Measurements from ENCODE around the gene APBB1.
A peak's percentile ranks its signal among the peaks of the same experiment; 100 is the strongest.

Gene APBB1

DNA sequence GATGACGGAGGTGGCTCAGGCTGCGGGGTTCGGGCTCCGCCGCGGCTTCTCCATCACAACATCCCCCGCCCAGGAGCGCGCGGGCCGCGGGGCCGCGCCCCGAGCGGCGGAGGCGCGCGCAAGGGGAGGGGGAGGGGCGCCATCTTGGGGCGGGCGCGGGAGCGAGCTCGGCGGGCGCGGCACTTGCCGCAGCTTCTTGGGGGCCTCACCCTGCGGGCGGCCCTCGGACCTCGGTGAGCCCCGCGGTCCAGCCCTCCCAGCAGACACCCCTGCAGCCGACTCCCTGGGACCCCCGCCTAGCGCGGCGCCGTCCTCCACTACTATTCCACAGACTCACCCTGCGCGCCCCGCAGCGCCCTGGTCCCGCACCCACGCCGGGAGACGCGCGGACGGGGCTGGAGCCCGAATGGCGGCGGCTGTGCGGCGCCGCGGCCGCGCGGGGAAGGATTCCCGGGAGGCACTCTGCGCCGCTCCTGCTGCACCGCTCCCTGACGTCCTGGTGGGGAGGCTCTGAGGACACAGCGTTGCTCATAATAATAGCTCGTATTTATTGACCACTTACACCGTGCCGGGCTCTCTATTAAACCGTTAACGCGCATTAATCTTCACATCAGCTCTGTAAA is at the start of gene APBB1:
APBB1 (minus strand) TSS at position 86 of the 623 bp plus-strand sequence. CDS start 7,747 bp downstream, outside the sequence.
- DNase-seq (ENCODE audit: low spot score), result peak; percentile 80

DNA sequence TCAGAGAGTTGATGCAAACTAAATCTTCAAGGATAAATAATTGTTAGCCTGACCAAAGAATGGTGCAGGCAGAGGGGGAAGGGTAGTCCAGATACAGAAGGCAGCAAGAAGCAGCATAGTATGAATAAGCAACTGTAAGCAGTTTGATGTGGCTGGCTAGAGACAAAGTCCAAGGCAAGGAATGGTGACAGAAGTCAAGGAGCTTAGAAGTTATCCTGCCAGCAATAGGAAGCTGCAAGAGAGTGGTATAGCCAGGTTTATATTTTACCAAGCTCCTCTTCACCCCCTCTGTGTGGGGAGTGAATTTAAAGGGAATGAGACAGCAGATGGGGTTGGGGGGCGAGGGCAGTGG is 40.2 kb upstream of the APBB1 start:
- DNase-seq (ENCODE audit: low spot score), result no peak

DNA sequence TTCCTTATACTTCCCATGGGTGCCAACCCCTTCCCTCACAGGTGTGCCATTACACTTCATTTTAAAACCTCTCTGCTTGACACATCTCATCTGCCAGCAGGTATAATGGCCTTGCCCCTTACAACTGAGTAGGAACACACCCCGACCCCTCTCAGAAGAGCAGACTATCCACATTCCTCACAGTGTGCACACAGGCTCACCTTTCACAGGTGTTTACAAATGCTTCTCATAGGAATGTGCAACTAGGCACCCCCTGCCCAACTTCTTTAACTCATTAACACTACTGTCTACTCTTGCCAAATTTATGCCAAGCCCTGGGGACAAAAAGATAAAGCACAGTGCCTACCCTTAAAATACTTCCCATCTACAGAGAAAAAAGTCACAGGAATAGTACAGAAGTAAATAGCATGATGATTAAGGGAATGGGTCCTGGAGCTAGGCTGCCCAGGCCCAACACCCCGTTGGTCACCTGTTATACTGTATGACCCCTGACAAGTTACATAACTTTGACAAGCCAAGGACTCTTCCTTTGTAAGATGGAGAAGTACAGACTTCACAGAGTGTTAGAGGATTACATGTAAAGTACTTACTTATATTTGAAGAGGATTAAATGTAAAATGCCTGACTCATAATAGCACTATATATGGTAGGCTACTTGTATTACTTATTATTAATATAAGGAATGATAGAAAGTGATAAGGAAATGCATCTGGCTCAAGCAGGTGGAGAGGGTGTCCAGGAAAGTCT is 39.6 kb upstream of the APBB1 start:
- no peak for DNase-seq (ENCODE audit: low spot score)

DNA sequence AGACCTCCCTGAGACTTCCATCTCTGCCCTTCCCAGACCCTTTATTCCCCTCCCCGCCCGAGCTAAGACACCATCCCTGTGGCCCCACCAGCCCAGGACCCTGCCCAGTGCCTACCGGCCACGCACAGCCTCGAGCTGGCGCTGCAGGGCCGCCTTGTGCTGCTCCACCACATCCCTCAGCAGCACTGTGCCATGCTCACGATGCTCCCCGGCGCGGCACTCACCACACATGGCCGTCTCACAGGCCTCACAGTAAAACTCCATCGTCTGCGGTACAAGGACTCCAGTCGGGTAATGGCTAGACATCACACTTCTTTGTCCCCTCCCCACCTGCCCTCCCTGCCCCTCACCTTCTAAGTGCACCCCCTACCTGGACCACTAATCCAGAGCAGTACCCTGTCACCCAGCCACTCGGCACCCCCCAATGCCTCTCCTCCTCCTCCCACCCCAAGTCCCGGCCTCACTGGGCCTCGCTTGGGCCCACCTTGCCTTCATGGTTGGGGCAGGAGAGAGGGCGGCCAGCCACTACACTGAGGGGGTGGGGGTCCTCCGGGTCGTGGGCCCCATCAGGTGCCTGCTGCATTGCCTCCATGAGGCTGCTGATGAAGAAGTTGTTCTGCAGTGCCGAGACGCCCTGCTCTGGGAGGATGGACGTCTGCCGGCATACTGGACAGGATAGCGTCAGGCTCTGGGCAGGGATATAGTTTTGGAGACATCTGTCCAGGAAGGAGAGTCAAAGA is 38.9 kb upstream of the APBB1 start:
- no peak for DNase-seq (ENCODE audit: low spot score)

DNA sequence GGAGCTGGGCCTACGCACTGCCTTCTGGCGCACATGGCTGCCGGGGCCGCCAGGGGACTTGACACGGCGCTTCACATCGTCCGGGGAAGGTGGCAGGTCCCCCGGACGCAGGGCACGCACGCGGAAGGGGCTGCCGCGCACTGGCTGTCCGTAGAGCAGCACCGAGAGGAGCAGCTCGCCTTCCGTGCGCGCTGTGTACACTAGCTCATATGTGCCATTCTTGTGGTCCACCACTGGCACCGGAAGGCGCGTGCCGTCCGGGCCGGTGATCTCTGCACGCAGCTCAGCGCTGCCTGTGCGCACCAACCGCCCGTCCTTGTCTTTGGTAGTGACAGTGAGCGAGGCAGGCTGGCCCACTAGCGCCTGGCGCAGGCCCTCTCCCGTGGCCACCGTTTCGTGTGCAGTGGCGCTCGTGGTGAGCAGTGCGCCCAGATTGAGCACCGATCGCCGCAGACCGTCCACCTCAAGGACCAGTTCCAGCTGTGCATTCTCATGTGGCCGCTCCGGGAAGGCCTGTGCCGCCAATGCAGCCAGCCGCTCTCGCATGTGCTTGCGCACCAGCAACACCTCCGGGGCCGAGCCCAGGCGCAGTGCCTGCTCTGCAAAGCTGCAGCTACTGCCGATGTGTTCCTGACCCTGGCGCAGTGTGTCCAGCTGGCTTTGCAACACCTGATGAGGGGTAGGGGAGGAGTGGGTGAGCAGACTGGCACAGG is 37.6 kb upstream of the APBB1 start:
- DNase-seq (ENCODE audit: low spot score), result no peak

DNA sequence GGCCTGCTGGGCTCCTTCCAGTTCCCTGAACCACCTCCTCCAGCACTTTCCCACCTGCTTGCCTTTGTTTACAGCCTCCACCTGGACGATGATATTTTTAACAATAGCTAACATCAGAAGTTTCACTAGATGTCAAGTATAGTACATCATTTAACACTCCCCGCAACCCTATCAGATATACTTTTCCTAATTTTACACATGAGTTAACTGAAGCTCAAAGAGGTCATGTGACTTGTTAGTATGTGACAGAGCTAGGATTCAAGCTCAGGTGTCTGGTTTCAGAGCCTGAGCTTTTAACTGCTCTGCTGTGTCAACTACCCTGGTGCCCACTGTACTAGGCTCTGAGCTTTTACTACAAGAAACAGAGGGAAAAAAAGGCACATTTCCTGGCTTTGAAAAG is 36.2 kb upstream of the APBB1 start:
- no peak for DNase-seq (ENCODE audit: low spot score)

DNA sequence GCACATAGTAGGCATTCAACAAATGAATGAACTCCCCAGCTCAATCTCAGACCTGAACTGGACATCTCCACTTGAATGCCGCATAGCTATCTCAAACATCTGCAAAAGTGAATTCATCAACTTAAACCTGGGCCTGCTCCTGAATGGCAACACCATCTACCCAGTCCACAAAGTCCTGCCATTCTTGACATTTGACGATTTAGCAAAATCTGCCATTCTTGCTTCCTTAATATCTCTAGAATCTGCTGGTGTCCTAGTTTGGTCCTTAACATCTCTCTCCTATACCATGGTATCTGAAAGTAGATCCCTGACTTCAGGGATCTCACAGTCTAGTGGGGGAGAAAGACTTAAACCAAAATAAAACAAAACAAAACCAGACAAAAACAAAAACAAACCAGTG is 34.3 kb upstream of the APBB1 start:
- no peak for DNase-seq (ENCODE audit: low spot score)

DNA sequence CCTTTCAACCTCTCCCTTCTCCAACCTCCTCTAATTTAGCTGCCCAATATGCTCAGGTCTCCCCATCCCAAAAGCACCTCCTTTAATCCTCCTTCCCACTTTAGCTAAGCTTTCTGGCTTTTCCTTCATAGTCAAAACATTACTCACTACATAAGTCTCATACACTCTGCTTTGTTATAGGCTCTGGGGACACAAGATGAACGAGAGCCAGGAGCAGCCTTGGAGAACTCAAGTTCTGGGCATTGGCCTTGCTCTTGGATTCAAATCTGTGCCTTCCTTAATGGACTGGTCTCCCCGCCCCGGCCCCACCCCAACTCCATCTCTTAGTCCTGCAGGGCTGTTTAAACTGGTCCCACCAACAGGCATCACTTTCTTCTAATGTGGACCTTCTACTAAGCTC is 33.3 kb upstream of the APBB1 start:
- DNase-seq (ENCODE audit: low spot score), result peak; percentile 41

DNA sequence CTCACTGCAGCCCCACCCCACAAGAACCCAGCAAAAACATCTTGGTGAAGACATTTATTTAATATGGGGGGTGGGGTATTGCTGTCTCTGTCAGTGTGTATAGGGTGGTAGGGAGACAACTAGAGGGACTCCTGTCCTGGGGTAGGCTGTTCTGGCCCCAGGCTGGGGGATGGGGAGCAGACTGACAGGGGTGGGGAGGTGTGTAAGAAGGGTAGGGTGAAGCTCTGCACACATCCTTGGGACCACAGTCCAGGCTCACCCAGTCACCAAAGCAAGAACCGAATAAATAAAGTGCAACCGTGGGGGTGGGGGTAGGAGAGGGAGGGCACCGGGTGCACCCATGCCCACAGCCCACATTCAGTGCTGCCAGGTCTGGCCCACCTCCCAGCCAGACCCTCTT is 29.7 kb upstream of the APBB1 start:
- no peak for DNase-seq (ENCODE audit: low spot score)

DNA sequence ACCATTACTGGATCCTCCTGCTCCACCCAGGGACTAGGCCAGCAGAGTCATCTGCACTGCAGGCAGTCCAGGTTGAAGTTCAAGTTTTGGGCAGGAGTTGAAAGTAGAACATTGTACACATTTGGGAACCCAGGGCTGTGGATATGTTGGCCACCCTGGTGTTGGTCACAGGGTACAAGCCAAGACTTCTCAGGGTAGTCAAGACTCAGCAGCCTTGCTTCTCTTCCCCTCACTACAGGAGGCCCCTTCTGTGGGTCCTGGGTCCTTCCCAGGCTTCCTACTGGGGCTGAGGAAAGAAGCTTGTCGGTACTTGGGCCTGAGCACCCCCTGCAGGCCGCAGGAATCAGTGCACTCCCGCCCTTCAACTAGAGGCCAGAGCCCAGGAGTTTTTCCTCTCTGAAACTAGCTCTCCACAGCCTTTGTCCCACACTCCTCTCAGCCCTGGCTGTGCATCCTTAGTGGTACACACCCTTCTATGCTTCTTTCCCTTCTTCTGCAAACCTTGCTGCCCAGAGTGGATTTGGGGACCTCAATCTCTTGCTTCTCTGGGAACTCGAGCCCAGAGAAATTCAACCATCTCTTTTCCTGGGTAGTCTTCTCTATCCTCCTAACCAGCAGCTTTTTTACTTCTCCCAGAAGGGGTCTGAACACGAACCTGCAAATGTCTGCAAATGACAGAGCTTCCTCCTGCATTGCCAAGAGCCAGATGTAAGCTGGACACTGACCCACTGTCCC is 24.5 kb upstream of the APBB1 start:
- DNase-seq (ENCODE audit: low spot score), result peak; percentile 77

DNA sequence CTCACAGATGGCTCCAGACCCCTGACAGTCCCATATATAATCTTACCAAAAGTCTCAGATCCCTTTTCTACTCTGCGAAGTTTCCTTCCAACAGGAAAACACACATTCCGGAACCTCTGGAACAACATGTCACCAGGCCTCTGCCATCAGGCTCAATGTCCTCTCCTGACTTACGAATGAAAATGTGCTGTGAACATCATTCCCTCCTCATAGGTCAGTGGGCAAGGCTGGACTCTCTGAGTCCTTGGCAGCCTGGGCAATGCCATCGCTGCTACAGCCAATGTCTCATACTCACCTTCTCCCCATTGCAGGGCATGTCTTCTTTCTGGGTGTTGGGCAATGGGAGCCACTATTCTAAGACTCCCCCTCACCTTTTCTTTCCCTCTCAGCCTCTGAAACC is 23.5 kb upstream of the APBB1 start:
- DNase-seq (ENCODE audit: low spot score), result no peak

DNA sequence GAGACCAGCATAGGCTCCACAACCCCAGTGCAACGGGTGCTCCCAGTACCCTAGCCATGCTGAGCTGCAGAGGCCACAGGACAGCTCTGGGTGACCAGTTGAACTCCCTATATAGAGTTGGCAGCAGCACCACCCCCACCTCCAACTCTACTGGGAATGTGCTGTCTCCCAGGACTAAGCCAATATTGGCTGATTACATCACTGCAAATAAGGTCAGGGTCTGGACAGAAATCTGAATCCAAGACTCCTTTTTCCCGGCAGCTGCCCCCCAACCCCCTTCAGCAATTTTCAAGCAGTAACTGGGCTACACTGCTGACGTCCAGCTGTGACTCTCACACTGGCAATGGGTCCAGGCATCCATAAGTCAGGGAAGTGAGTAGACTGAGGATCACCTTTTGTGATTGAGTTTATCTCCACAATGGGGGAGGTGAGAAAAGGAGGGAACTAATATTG is 22.0 kb upstream of the APBB1 start, which contains the start of gene HPX:
HPX (minus strand) TSS at position 82 of the 453 bp plus-strand sequence; CDS start at position 58, 24 bp downstream.
- DNase-seq (ENCODE audit: low spot score), result no peak

DNA sequence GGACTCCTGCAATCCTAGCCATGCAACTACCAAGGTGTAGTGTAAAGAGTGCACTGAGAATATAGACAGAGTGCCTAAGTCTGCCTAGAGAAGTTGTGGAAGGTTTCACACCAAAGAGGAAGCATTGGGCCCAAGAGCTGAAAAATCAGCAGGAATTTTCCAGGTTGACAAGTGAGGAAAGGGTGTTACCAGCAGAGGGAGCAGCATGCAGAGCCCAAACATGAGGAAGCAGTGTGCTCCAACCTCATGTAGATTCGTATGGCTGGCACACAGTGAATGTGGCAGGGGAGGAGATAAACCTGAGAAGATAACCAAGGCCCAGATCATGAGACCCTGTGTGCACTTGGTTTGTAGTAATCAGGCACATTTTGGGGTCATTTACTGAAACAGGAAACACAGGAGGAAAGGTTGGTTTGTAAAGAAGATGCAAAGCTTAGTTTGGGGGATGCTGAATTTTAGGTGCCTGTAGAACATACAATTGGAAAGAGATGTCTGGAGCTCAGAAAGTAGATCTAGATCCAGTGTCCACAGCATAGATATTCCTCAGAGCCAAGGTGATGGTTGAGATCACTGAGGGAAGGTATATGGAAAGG is 20.2 kb upstream of the APBB1 start:
- DNase-seq (ENCODE audit: low spot score), result peak; percentile 49

DNA sequence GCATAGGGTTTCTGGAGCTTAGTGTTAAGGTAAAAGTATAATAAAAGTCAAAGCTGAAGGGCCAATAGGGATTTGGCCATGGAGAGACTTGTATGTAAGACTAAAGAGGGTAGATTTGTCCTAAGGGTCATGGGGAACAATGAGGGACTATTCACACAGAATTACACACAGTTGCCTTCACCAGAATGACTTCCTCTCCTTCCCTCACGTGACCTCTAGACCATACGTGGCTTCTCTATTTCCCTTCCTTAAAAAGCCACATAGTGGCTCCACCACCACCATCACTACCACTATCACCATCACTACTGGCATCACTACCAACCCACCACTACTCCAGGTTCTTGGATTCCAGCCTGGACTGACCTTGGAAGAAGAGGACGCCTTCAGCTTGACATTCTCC is 19.1 kb upstream of the APBB1 start:
- no peak for DNase-seq (ENCODE audit: low spot score)

DNA sequence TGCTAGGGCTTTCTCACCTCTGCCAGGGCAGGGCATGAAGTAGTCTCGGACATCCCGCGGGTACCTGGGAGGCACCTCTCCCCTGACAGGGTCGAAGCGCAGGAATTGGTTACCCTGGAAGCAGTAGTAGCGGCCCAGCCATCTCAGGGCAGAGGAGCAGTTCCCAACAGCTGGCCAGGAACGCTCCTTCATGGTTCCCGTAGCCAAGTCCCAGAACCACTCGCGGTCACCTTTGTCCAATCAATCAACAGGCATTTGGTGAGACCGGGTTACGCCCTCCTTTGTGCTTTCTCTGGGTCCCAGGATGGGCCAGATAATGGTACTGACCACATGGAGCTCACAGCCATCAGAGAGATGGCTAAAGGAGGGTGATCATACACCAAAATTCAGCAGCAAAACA is 18.5 kb upstream of the APBB1 start:
- no peak for DNase-seq (ENCODE audit: low spot score)

DNA sequence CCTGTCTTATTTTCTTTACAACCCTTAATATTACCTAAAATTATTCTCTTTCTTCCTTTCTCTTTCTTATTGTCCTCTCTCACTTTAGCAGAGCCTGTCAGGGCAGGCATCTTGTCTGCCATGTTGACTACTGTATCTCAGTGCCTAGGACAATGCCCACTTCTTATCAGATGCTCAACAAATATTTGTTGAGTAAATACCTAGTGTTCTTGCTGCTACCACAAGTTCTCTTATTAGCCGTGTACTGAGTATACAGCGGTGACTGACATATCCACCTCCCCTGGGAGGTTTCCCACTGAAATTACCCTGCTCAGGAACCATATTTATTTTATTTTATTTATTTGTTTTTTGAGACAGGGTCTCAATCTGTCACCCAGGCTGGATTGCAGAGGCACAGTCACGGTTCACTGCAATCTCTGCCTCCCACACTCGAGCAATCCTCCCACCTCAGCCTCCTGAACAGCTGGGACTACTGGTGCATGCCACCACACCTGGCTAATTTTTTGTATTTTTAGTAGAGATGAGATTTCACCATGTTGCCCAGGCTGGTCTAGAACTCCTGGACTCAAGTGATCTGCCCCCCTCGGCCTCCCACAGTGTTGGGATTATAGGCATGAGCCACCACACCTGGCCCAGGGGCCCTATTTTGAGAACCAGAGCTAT is 15.2 kb upstream of the APBB1 start:
- DNase-seq (ENCODE audit: low spot score), result no peak

DNA sequence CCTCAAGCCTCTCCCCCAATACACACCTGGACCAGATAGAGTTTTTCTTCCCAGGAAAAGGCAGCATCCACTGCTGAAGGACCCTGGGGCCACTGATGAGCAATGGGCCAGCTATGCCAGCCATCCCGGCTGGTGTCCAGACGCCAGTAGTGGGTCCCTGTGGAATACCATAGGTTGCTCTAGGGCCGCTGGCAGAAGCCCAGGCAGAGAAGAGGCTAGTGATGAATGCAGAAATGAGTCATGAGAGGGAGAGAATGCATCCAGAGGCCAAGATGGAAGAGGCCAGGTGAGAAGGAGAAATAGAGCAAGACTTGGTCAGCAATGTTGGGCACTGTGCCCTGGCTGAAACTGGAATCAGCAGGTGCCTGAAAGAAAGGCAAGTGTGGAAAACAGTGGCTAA is 13.0 kb upstream of the APBB1 start:
- DNase-seq (ENCODE audit: low spot score), result peak; percentile 71

DNA sequence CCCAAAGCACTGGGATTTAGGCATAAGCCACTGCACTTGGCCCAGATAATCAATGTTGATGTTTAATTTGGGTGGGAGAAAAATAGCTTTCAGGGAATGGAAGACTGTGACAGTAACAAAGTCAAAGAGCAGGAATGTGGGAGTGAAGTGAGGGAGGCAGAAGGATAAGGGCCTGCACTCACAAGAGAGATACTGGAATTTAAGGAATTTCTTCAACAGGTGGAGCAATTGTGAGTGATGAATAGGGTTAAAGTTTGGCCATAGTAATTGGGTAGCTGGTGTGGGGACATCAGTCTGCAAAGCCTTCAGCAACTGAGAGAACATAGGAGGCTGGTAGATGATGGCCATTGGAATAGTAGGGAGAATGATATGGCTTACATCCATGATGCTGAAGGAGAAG is 8.6 kb upstream of the APBB1 start:
- DNase-seq (ENCODE audit: low spot score), result no peak

DNA sequence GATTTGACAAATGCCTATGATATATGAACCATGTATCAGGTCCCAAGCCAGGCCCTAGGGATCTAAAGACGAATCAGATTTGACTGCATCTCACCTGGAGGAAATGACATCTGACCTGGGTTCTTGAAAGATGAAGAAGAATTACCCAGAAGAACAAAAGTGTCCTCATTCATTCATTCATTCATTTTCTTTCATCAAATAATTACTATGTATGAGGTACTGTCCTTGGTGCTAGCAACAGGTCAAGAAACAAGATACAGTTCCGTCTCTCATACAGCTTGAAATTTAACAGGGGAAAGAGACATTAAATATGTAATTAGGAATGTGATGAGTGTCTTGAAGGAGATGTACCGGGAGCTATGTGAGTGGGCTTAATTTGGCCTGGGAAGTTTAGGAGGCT is 1.8 kb upstream of the APBB1 start:
- no peak for DNase-seq (ENCODE audit: low spot score)

DNA sequence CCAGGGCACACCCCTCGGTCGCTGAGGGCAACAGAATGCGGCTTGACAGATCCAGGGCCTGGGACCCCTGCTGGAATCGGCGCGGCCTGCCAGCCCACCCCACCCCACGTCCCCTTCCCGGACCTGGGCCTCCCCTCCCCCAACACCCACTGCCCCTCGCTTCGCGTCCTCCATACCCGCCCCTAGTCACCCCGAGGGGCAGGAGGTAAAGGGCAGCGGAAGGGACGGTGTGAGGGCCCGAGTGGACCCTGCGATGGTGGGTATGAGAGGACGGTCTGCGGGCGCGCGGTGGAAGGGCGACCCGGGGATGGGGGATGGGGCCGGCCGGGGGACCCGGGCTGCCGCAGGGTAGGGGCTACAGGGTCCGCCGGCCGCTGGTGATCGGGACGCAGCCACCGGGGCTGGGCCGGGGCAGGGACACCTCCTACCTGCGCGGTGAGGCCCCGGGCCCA is 311 bp downstream of the APBB1 start:
- DNase-seq (ENCODE audit: low spot score), result no peak
